GM12865 (cell line): ENCODE measurements around the gene BRD3OS.

Source experiments
- DNase-seq: peaks from one replicate; pipeline ENCODE4 v3.0.0; 2010; ENCODE audit warnings: low read depth
- H3K4me3 ChIP-seq: 2 replicates; pipeline ENCODE4 v1.5.1; 2011; ENCODE audit warnings: mild to moderate bottlenecking, low read depth, low read length, control low read depth
- TF ChIP-seq, protein P1 (sequence below): IDR thresholded peaks from 2 replicates; pipeline ENCODE4 v1.5.1; 2011; ENCODE audit warnings: low read length, control low read depth, low read depth, inconsistent platforms; ENCODE audit not compliant: insufficient read depth; ENCODE audit errors: missing control alignments

Gene BRD3OS, protein sequence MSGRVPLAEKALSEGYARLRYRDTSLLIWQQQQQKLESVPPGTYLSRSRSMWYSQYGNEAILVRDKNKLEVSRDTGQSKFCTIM

DNA sequence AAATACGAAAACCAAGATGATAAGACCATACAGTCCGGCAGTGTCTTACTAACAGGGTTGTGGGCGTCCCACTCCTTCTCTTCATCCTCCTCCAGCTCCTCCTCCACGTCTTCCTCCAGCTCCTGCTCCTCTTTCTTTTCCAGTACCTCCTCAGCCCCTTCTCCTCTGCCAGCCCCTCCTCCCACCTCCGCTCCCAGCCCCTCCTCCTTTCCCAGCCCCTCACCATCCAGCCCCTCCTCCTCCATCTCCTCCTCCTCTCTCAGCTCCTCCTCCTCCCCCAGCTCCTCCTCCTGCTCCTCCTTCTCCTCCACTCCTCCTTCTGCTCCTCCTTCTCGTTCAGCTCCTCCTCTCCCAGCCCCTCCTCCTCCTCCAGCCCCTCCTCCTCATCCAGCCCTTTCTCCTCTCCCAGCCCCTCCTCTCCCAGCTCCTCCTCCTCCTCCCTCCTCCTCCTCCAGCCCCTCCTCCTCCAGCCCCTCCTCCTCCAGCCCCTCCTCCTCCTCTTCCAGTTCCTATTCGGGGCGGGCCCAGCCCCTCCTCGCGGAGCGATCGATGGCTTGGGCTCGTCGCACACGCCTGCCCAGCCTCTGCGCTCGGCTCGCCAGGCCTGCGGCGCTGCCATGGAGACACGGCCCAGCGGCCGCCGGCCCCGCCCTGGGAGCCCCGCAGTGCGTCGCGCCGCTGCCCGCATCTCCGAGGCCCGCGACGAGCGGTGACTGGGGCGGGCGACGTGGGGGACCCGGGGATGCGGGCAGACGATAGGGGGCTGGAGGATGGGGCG is at the start of gene BRD3OS:
TSS of gene BRD3OS (plus strand) at position 654 of the 778 bp plus-strand sequence. CDS start 1,267 bp downstream, outside the sequence.
- H3K4me3 ChIP-seq, result peak within 1 kb of the TSS; percentile 89
- TF ChIP-seq, protein P1, sequence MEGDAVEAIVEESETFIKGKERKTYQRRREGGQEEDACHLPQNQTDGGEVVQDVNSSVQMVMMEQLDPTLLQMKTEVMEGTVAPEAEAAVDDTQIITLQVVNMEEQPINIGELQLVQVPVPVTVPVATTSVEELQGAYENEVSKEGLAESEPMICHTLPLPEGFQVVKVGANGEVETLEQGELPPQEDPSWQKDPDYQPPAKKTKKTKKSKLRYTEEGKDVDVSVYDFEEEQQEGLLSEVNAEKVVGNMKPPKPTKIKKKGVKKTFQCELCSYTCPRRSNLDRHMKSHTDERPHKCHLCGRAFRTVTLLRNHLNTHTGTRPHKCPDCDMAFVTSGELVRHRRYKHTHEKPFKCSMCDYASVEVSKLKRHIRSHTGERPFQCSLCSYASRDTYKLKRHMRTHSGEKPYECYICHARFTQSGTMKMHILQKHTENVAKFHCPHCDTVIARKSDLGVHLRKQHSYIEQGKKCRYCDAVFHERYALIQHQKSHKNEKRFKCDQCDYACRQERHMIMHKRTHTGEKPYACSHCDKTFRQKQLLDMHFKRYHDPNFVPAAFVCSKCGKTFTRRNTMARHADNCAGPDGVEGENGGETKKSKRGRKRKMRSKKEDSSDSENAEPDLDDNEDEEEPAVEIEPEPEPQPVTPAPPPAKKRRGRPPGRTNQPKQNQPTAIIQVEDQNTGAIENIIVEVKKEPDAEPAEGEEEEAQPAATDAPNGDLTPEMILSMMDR, result no peak
- peak; percentile 99 for DNase-seq

DNA sequence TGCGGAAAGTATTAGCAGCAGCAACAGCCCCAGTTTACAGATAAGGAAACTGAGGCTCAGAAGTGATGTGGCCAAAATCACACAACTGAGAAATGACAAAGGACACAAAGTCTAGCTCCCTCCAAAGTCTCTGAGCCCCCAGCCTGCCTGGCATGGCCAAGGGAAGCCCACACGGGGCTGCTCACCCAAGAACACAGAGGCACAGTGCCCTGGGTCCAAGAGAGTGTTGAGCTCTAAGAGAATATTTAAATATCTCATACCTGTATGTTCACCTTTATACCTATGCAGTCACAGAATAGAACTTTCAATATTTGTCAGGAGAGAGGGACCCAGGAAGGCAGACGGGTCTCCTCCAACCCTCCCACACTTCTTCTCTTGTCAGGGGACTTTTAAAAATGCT is 49.8 kb upstream of the BRD3OS start:
- DNase-seq, result no peak
- TF ChIP-seq, protein P1, result no peak
- H3K4me3 ChIP-seq, result no peak overlapping the region

DNA sequence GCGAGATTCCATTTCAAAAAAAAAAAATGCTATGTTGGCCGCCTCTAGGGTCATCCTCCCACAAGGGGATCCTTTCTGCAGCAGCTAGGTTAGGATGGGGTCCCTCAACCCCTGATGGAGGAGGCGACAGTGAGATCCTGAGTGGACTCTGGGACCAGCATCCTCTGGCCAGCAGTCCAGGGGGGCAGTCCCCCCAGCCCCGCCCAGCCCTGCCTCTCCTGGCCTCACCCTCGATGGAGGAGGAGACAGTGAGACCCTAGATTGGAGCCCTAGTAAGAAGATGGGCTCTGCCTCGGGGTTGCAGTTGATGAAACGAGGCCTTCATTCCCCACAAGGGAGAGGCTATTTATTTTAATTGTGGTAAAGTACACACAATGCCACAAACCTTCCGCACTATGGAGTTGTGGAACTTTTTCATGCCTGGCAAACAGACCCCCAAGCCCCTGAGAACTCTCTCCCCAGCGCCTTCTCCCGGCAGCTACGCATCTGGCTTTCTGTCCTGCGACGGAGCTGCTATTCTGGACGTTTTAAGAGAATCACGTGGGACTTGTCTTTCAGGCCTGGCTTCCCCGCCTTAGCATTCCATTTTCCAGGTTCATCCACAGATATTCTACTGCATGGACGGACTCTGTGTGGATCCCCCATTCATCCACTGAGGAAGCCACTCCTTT is 49.0 kb upstream of the BRD3OS start:
- no peak overlapping the region for H3K4me3 ChIP-seq
- no peak for DNase-seq
- TF ChIP-seq, protein P1, result no peak

DNA sequence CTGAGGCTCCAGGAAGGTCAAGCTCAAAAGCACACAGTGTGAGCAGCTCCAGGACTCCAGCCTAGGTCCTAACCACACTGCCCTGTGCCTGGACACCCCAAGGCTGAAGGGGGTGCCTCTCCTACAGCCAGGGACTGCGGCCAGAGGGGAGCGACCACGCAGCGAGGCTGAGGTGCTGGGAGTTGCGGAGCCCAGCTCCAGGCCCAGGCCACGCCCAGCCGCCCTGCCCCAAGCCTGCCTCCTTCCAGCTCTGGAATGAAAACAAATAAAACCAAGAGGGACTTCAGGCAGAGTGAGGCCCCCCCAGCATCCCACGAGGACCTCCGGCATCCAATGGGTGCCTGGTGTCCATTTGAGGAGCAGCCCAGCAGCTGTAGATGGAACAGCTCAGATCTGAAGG is 48.4 kb upstream of the BRD3OS start:
- H3K4me3 ChIP-seq, result no peak overlapping the region
- TF ChIP-seq, protein P1, result no peak
- DNase-seq, result no peak

DNA sequence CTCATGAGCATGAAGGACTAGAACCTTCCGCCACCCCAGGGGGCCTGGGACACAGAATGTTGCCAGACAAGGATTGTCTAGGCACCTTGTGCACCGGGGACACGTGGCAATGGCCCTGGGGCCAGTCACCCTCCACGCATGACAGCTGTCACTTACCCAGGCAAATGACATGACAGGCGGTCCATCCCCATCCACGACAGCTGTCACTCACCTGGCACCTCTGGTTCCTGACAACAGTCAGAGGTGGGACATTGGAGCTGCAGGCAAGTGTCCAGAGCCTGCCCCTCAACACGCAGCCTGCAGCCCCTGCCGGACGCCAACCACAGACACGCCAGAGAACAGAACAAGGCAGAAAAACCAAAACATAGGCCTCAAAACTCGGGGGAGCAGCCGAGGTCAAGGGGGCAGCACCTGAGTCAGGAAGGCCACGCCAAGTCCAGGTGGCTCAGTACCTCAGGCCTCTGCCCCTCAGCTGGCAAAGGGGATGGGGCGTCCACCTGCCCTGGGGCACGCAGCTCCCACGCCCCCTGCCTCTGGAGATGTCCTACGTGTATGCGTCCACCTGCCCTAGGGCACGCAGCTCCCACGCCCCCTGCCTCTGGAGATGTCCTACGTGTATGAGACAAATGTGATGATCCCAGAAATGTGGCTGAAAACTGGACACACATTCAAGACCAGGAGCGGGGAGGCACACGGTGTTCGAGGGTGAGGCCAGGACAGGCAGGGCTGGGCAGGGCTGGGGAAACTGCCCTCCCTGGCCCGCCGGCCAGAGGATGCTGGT is 47.7 kb upstream of the BRD3OS start:
- TF ChIP-seq, protein P1, result no peak
- H3K4me3 ChIP-seq, result no peak overlapping the region
- DNase-seq, result no peak

DNA sequence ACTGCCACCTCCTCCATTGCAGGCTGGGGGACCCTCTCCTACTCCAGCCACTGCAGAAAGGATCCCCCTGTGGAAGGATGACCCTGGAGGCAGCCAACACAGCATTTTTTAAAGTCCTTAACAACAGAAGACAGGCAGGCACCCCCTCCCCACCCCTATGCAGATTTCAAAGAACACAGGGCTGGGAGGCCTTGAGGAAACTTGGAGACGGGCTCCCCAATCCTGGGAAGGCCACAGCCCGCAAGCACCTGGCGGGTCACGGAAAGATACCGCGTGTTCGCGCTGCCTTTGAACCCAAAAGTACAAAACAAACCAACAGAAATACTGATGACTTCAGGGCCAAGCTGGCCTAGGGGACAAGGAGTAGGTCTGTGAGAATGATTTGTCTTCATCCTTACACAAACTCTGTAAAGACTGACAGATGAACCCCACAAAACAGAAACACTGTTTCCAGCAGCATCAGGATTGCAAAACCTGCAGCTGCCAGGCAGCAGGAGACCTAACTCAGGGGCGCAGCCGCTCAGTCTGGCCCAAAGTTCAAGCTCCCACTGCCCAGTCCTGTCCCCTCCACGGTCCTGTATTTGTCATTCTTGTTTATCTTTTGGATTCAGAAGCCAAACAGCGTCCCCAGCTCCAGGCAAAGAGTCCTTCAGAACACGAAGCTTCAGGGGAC is 46.9 kb upstream of the BRD3OS start:
- no peak for DNase-seq
- H3K4me3 ChIP-seq, result no peak overlapping the region
- TF ChIP-seq, protein P1, result no peak
